HepG2 (cell line): Measurements from ENCODE around the gene ATAD1.

Experiments used
- CREB1 ChIP-seq, 2 experiments: fragments of 450-650 bp in 1 of 2; IDR thresholded peaks; 2 replicates each; pipeline ENCODE4 v1.6.1; 2016 to 2017; ENCODE audit warnings: control low read depth in 1 of 2, mild to moderate bottlenecking in 1 of 2, missing compliant biosample characterization in 1 of 2, missing genetic modification characterization in 1 of 2
- ESRRA ChIP-seq: sonication (generic); formaldehyde crosslinking; IDR thresholded peaks from 2 replicates; pipeline ENCODE4 v1.5.1; 2020; ENCODE audit warnings: mild to moderate bottlenecking, low read depth, missing genetic modification reagents
- HDAC1 ChIP-seq: sonication (generic); formaldehyde crosslinking; IDR thresholded peaks from 2 replicates; pipeline ENCODE4 v1.5.1; 2020; ENCODE audit warnings: mild to moderate bottlenecking, missing genetic modification reagents
- NFE2L2 ChIP-seq: fragments of 150-350 bp; IDR thresholded peaks from 2 replicates; pipeline ENCODE4 v1.6.1; 2014; ENCODE audit warnings: low read length
- NFIC ChIP-seq: IDR thresholded peaks from 2 replicates; pipeline ENCODE4 v1.6.1; 2012; ENCODE audit warnings: mild to moderate bottlenecking, low read length, inconsistent platforms
- NR2F2 ChIP-seq: IDR thresholded peaks from 2 replicates; pipeline ENCODE4 v1.6.1; 2012; ENCODE audit warnings: low read depth, inconsistent platforms, borderline replicate concordance
- POLR2A ChIP-seq, 2 experiments: IDR thresholded peaks; 2 replicates each; pipeline ENCODE4 v1.6.1; 2011; ENCODE audit warnings: low read depth in 2 of 2, low read length in 2 of 2, mild to moderate bottlenecking in 1 of 2, moderate library complexity in 1 of 2; ENCODE audit not compliant: insufficient read depth in 1 of 2
- TCF7 ChIP-seq: sonication (generic); IDR thresholded peaks from 2 replicates; pipeline ENCODE4 v1.6.1; 2016; ENCODE audit warnings: antibody characterized with exemption, low read depth
- THAP11 ChIP-seq: IDR thresholded peaks from 2 replicates; pipeline ENCODE4 v1.6.1; 2016; ENCODE audit warnings: missing biosample characterization, missing genetic modification reagents
- TF ChIP-seq, protein P1 (sequence below), 2 experiments: sonication (generic) in 1 of 2; formaldehyde crosslinking in 1 of 2; IDR thresholded peaks; 2 replicates each; pipeline versions ENCODE4 v1.5.1 to v1.6.1; 2011 to 2020; ENCODE audit warnings: borderline replicate concordance in 1 of 2, low read depth in 1 of 2, low read length in 1 of 2, mild to moderate bottlenecking in 1 of 2, missing genetic modification reagents in 1 of 2, moderate library complexity in 1 of 2
- TF ChIP-seq, protein P2 (sequence below): sonication (generic); formaldehyde crosslinking; IDR thresholded peaks from 2 replicates; pipeline ENCODE4 v1.5.0; 2020; ENCODE audit warnings: missing genetic modification reagents
- TF ChIP-seq, protein P3 (sequence below): sonication (generic); formaldehyde crosslinking; conservative IDR thresholded peaks from 2 replicates; pipeline ENCODE4 v1.8.1; 2023; ENCODE audit warnings: missing genetic modification reagents

DNA sequence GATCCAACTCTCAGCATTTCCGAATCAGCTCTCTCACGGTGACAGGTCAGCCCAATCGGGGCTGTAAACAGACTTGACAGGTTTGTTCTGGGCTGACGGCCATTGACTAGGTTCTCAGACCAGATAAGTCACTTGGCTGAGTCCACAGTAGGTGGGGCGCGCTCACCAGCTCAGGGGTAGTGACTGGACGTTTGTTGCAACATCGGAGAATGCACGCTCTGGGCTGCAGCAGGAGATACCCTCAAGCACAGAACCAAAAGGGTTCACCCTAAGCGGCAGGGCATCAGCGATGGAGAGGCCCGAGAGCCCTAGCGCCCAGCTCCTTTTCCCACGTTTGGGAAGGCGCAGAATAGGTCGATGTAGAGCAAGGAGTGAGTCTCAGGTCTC lies 43.5 kb upstream of the ATAD1 start:
- TF ChIP-seq NFIC (no peak), ESRRA (no peak; the same call in 1 of the 2 replicates), NR2F2 (no peak), HDAC1 (CRISPR knock-in tag) (no peak), THAP11 (no peak), TCF7 (no peak), NFE2L2 (no peak), POLR2A (IDR thresholded peaks at IDR 0.05; ENCODE audit: insufficient read depth in 1 of 2, low read depth in 2 of 2, low read length in 2 of 2) (no peak; a peak in 1 of 4 replicates), CREB1 (IDR thresholded peaks at IDR 0.05) (no peak), CREB1 (CRISPR knock-in tag; IDR thresholded peaks at IDR 0.05) (no peak)
- TF ChIP-seq, protein P1, sequence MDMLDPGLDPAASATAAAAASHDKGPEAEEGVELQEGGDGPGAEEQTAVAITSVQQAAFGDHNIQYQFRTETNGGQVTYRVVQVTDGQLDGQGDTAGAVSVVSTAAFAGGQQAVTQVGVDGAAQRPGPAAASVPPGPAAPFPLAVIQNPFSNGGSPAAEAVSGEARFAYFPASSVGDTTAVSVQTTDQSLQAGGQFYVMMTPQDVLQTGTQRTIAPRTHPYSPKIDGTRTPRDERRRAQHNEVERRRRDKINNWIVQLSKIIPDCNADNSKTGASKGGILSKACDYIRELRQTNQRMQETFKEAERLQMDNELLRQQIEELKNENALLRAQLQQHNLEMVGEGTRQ (IDR thresholded peaks at IDR 0.05; ENCODE audit: low read depth, low read length), result no peak
- TF ChIP-seq, protein P1 (CRISPR knock-in tag; IDR thresholded peaks at IDR 0.05; ENCODE audit: borderline replicate concordance), result no peak
- TF ChIP-seq, protein P2, sequence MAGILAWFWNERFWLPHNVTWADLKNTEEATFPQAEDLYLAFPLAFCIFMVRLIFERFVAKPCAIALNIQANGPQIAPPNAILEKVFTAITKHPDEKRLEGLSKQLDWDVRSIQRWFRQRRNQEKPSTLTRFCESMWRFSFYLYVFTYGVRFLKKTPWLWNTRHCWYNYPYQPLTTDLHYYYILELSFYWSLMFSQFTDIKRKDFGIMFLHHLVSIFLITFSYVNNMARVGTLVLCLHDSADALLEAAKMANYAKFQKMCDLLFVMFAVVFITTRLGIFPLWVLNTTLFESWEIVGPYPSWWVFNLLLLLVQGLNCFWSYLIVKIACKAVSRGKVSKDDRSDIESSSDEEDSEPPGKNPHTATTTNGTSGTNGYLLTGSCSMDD (CRISPR knock-in tag), result no peak
- TF ChIP-seq, protein P3, sequence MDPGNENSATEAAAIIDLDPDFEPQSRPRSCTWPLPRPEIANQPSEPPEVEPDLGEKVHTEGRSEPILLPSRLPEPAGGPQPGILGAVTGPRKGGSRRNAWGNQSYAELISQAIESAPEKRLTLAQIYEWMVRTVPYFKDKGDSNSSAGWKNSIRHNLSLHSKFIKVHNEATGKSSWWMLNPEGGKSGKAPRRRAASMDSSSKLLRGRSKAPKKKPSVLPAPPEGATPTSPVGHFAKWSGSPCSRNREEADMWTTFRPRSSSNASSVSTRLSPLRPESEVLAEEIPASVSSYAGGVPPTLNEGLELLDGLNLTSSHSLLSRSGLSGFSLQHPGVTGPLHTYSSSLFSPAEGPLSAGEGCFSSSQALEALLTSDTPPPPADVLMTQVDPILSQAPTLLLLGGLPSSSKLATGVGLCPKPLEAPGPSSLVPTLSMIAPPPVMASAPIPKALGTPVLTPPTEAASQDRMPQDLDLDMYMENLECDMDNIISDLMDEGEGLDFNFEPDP (CRISPR knock-in tag), result 0 out of 2 replicates have a peak, but pooled peaks have one; percentile 45
